Peyer's patch (tissue), 4 donors: ENCODE data around the gene SLC2A14. TPM values are rescaled to one million over a fixed set of nuclear protein-coding genes. Genes with fewer than 3 reads are reported as not detected.
"Not testable (repeated sequence)": the region's sequence is repeated elsewhere in the genome, so short reads cannot be mapped to it uniquely, and the experiment has no call there.

Source experiments
- DNase-seq, 3 donors: peaks; one replicate each; pipeline ENCODE4 v3.0.0-alpha.2; 2017 to 2019
- H3K27ac ChIP-seq, 4 donors: fragments of 200-600 bp; sonication (generic); one replicate each; pipeline ENCODE4 v1.5.1; 2016 to 2019
- H3K27me3 ChIP-seq, 2 donors: fragments of 200-600 bp; sonication (generic); one replicate each; pipeline ENCODE4 v1.5.1; 2019
- H3K36me3 ChIP-seq, 3 donors: fragments of 200-600 bp; sonication (generic); one replicate each; pipeline ENCODE4 v1.5.1; 2016 to 2019
- H3K4me1 ChIP-seq, 4 donors: fragments of 200-600 bp; sonication (generic); one replicate each; pipeline ENCODE4 v1.5.1; 2016 to 2019
- H3K4me3 ChIP-seq, 4 donors: fragments of 200-600 bp; sonication (generic); 1 replicate in 3 of 4; 2 replicates in 1 of 4; pipeline ENCODE4 v1.5.1; 2016 to 2019; ENCODE audit warnings: mild to moderate bottlenecking in 1 of 4
- H3K9me3 ChIP-seq, 4 donors: fragments of 200-600 bp; sonication (generic); one replicate each; pipeline ENCODE4 v1.5.1; 2016 to 2019; ENCODE audit warnings: mild to moderate bottlenecking in 1 of 4
- POLR2A ChIP-seq, 2 donors: fragments of 450-650 bp; IDR thresholded peaks; one replicate each; pipeline ENCODE4 v1.5.1; 2017; ENCODE audit warnings: antibody characterized with exemption in 2 of 2, mild to moderate bottlenecking in 2 of 2, moderate library complexity in 2 of 2
- total RNA-seq, 4 donors: library from RNA; depleted of rRNA; stranded (reverse); fragments of >200 nt; gene quantifications; one replicate each; pipeline ENCODE4 v1.1.0, GENCODE V29; 2016
- TF ChIP-seq, protein P1 (sequence below), 6 experiments: fragments of 450-650 bp in 4 of 6; fragments of 200-600 bp in 2 of 6; sonication (generic) in 1 of 6; IDR thresholded peaks; one replicate each; pipeline ENCODE4 v1.5.1; 2017 to 2019; ENCODE audit warnings: antibody characterized with exemption in 6 of 6, mild to moderate bottlenecking in 3 of 6, moderate library complexity in 1 of 6

Gene SLC2A14
- total RNA-seq: 1 to 10 TPM in 1 of 4 donors, under 1 TPM in 1, not detected in 2; 0.57 to 1.1 TPM

DNA sequence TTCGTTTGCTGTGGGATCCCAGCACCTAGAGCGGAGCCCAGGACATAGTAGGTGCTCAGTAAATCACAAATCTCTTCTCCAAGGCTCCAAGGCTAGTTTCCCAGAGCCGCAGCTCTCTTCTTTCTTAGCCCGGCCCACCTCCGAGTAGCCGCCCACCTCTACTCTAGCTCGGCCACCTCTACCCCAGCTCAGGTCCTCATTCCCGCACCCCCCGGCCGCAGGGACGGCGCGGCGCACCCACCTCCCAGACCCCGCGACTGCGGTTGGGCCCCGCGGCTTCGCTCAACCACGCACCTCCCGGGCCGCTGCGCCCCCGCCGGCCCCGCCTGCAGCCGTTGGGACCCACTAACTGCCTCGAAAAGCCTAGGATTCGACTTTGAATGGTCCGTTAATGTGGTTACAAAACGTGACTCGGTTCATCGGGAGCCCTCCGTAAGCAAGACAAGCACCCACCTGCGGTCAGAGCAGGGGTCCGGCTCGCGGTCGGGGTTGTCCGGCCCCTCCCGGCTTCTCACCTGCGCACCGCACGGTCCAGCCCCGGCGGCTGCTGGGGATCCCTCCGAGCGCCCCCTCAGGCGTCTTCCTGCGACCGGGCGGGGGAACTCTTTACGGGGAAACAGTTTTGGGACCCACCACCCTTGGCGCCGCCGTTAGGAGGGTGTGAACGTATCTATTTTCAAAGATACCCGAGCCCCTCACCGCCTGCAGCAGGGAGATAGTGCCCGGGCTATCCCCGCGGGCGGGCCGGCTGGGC is at the start of gene SLC2A14:
Gene SLC2A14 (minus strand): TSS at position 350 of the 754 bp plus-strand sequence. CDS start 3,035 bp downstream, outside the sequence.
- TF ChIP-seq, protein P1, sequence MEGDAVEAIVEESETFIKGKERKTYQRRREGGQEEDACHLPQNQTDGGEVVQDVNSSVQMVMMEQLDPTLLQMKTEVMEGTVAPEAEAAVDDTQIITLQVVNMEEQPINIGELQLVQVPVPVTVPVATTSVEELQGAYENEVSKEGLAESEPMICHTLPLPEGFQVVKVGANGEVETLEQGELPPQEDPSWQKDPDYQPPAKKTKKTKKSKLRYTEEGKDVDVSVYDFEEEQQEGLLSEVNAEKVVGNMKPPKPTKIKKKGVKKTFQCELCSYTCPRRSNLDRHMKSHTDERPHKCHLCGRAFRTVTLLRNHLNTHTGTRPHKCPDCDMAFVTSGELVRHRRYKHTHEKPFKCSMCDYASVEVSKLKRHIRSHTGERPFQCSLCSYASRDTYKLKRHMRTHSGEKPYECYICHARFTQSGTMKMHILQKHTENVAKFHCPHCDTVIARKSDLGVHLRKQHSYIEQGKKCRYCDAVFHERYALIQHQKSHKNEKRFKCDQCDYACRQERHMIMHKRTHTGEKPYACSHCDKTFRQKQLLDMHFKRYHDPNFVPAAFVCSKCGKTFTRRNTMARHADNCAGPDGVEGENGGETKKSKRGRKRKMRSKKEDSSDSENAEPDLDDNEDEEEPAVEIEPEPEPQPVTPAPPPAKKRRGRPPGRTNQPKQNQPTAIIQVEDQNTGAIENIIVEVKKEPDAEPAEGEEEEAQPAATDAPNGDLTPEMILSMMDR (IDR thresholded peaks at IDR 0.05): no peak
- TF ChIP-seq POLR2A (IDR thresholded peaks at IDR 0.05): no peak
- no peak for DNase-seq
- Histone ChIP-seq H3K9me3 (no peaks in the 10 kb centered on the region), H3K4me1 (no peaks in the 10 kb centered on the region), H3K27me3 (no peaks in the 10 kb centered on the region), H3K36me3 (no peaks in the 10 kb centered on the region), H3K4me3 (peak within 1 kb of the TSS in 2 of 4 donors; percentile 16 to 32), H3K27ac (no peak within 1 kb of the TSS)

DNA sequence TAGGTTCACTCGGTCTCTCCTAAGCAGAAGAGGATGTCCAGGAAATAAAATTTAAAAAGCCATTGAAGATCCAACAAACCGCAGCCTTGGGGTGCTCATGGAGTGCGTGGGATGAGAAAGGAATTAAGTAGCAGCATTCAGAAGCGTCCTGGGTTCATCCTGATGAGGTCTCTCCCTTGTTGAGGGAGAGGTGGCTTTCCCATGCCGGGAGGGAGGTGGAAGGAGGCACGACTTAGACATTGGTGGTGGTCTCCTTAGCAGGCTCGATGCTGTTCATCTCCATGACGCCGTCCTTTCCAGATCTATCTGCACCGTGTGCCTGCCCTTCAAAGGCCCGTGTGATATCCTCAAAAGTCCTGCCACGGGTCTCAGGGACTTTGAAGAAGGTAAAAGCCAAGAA is 48.5 kb upstream of the SLC2A14 start:
- H3K27ac ChIP-seq, H3K9me3 ChIP-seq: not testable (repeated sequence)

DNA sequence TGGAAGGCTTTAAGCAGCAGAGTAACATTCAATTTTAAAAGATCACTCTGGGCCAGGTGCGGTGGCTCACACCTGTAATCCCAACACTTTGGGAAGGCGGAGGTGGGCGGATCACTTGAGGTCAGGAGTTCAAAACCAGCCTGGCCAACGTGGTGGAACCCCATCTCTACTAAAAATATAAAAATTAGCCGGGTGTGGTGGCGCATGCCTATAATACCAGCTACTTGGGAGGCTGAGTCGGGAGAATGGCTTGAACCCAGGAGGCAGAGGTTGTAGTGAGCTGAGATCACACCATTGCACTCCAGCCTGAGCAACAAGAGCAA is 45.5 kb upstream of the SLC2A14 start:
- H3K27ac ChIP-seq, H3K4me3 ChIP-seq, H3K4me1 ChIP-seq, H3K9me3 ChIP-seq, H3K27me3 ChIP-seq, DNase-seq: not testable (repeated sequence)
- H3K36me3 ChIP-seq: peaks cover 0 to 26% (median 0%) of the 10 kb centered on the region in 3 donors

More for the DNA sequence above, 48.5 kb upstream of the SLC2A14 start:
- not testable (repeated sequence) for DNase-seq, H3K27me3 ChIP-seq, H3K4me1 ChIP-seq, H3K4me3 ChIP-seq
- peaks cover 0 to 50% (median 0%) of the 10 kb centered on the region in 3 donors for H3K36me3 ChIP-seq

DNA sequence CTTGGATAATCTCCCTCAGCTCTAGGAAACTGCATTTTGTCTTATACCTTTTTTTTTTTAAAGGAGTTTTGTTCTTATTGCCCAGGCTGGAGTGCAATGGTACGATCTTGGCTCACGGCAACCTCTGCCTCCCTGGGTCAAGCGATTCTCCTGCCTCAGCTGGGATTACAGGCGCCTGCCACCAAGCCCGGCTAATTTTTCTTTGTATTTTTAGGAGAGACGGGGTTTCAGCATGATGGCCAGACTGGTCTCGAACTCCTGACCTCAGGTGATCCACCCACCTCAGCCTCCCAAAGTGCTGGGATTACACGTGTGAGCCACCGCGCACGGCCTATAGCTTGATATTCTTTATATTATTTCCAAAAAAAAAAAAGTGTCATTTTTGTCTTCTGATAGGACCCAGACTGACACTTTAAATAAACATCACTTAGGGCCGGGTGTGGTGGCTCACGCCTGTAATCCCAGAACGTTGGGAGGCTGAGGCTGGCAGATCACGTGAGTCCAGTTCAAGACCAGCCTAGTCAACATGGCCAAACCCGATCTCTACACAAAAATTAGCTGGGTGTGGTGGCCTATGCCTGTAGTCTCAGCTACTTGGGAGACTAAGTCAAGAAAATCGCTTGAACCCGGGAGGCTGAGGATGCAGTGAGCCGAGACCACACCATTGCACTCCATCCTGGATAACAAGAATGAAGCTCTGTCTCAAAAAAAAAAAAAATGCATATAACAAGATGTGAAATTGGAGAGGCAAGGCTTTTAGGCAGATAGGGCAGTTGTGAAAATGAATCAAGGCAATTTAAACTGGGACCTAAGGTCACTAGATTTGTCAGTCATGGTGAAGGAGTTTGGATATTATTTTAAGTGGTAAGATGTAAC is 44.9 kb upstream of the SLC2A14 start:
- Histone ChIP-seq H3K9me3 (no peaks in the 10 kb centered on the region), H3K4me1 (no peaks in the 10 kb centered on the region), H3K36me3 (peaks cover 0 to 21% (median 0%) of the 10 kb centered on the region in 3 donors), H3K27ac (no peak overlapping the region), H3K27me3 (no peaks in the 10 kb centered on the region), H3K4me3 (no peak overlapping the region)
- TF ChIP-seq POLR2A (IDR thresholded peaks at IDR 0.05): no peak
- TF ChIP-seq, protein P1 (IDR thresholded peaks at IDR 0.05): no peak
- no peak for DNase-seq

DNA sequence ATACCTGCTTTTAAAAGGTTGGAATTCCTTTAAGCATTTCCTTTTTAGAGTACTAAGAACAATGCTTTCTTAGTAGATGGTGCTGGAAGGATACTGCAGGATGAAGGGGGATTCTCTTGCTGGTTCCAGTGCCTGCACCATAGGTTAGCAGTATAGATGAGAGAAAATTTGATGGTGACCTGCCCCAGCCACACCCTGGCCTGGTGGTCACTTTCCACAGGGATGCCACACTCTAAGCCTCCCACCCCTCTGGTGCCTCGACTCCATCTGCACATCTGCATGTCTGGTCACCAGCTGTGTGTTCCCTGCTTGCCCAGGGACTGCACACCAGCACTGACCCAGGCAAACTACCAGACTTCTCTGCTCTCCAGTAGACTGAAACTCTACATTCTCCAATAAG is 44.2 kb upstream of the SLC2A14 start:
- Histone ChIP-seq H3K36me3 (peaks cover 0 to 14% (median 0%) of the 10 kb centered on the region in 3 donors), H3K4me1 (no peaks in the 10 kb centered on the region), H3K27ac (no peak overlapping the region), H3K4me3 (no peak overlapping the region), H3K9me3 (no peaks in the 10 kb centered on the region), H3K27me3 (no peaks in the 10 kb centered on the region)
- no peak for DNase-seq
- TF ChIP-seq POLR2A (IDR thresholded peaks at IDR 0.05): no peak
- TF ChIP-seq, protein P1 (IDR thresholded peaks at IDR 0.05): no peak

DNA sequence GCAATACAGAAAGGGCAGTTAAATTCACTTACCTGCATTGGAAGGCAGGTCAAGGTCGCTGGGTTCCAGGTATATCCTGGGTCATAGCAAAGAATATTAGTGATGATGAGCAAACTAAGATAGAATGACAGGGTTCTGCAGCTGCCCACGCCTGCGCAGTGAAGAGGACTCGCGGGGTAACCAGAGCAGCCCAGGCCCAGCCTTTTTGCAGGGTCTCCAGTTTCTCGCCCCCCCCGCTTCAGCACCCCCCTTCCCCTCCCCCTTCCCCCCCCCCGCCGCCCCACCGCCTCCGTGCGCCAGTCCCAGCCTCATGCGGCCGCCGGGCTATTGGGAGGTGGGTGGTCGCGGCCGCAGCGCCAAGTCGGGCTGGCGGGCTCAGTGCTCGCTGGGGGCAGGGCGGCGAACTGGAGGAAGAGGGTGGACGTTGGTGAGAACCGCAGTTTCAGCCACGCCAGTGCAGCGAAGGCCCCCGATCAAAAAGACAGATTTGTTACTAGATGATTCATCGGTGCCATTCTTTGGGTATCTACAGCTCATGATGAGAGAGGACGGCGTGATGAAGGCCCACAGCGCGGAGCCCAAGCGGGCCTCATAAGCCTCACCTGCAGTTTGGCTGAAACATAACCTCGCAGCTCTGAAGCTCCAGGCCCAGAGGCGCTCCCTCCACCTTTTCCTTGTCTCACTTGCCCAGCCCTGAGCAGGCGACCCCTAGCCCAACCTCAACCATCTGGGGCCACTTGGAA is 43.1 kb upstream of the SLC2A14 start:
- Histone ChIP-seq H3K4me3 (peak overlapping the region in 1 of 4 donors; percentile 5), H3K36me3 (peaks cover 0 to 9% (median 0%) of the 10 kb centered on the region in 3 donors), H3K27me3 (no peaks in the 10 kb centered on the region), H3K9me3 (no peaks in the 10 kb centered on the region), H3K27ac (no peak overlapping the region), H3K4me1 (no peaks in the 10 kb centered on the region)
- DNase-seq: no peak
- no peak for TF ChIP-seq POLR2A (IDR thresholded peaks at IDR 0.05)
- TF ChIP-seq, protein P1 (IDR thresholded peaks at IDR 0.05): no peak

DNA sequence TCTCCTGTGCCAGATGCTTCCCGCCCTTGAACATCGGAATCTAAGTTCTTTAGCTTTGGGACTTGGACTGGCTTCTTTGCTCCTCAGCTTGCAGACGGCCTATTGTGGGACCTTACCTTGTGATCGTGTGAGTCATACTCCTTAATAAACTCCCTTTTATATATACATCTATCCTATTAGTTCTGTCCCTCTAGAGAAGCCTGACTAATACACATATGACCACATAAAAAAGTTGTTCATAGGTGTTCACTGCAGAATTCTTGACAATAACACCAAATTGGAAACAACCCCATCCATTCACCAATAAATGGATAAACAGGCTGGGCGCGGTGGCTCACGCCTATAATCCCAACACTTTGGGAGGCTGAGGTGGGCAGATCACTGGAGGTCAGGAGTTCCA is 37.4 kb upstream of the SLC2A14 start:
- not testable (repeated sequence) for H3K4me1 ChIP-seq

More for the DNA sequence above, 37.4 kb upstream of the SLC2A14 start:
- H3K36me3 ChIP-seq, H3K9me3 ChIP-seq, DNase-seq, H3K4me3 ChIP-seq, H3K27ac ChIP-seq, H3K27me3 ChIP-seq: not testable (repeated sequence)
